GM06990 (cell line): ENCODE measurements around the gene TNIK.
A peak's percentile ranks its signal among the peaks of the same experiment; 100 is the strongest.

Source experiments
- DNase-seq: peaks from one replicate; pipeline ENCODE4 v3.0.0-alpha.2; 2011; ENCODE audit not compliant: insufficient read length; ENCODE audit errors: extremely low read depth
- H3K27me3 ChIP-seq: replicated peaks from 2 replicates; pipeline ENCODE4 v1.6.0; 2011; ENCODE audit warnings: low read length; ENCODE audit not compliant: control insufficient read depth, insufficient read depth
- H3K36me3 ChIP-seq: 2 replicates; pipeline ENCODE4 v1.5.1; 2011; ENCODE audit warnings: low read length; ENCODE audit not compliant: control insufficient read depth, insufficient read depth
- H3K4me3 ChIP-seq: replicated peaks from 2 replicates; pipeline ENCODE4 v1.5.1; 2011; ENCODE audit warnings: low read depth, mild to moderate bottlenecking, control low read depth, low read length
- CTCF ChIP-seq: IDR thresholded peaks from 2 replicates; pipeline ENCODE4 v1.5.1; 2011; ENCODE audit warnings: low read length, control low read depth, mild to moderate bottlenecking, inconsistent platforms; ENCODE audit not compliant: insufficient read depth, poor library complexity, severe bottlenecking

TNIK gene

DNA sequence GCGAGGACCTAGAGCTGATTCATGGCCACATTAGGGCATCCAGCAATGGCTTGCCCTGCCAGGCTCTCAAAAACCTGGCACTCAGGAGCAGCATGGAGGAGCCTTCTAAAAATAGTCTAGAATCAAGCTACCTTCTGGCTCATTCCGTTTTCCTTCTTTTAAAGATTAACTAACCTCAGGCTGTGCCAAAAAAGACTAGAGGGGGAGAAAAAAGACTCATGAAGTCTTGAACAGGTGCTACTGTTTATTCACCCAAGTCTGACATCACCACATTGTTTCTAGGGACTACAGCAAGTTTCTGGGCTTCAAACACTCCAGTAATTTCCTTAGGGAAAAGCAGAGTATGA lies 125.8 kb downstream of the TNIK start:
- Histone ChIP-seq H3K4me3 (no peak overlapping the region), H3K27me3 (no peaks in the 10 kb centered on the region), H3K36me3 (peaks cover 1% of the 10 kb centered on the region)
- no peak for DNase-seq
- no peak for TF ChIP-seq CTCF

- DNase-seq: no peak
- H3K27me3 ChIP-seq: no peaks in the 10 kb centered on the region
These were observed 126.3 kb downstream of the TNIK start for GRCh38 chr3:171333784-171334464.

GRCh38 chr3:171330938-171331337 lies 129.3 kb downstream of the TNIK start:
- Histone ChIP-seq H3K4me3 (no peak overlapping the region), H3K27me3 (no peaks in the 10 kb centered on the region), H3K36me3 (no peaks in the 10 kb centered on the region)
- no peak for TF ChIP-seq CTCF
- DNase-seq: no peak

More at GRCh38 chr3:171333784-171334464, 126.3 kb downstream of the TNIK start:
- H3K36me3 ChIP-seq: no peaks in the 10 kb centered on the region; the same call in none of the 2 replicates
- TF ChIP-seq CTCF: no peak
- no peak overlapping the region for H3K4me3 ChIP-seq

GRCh38 chr3:171329746-171330145 lies 130.5 kb downstream of the TNIK start:
- no peak for TF ChIP-seq CTCF
- Histone ChIP-seq H3K36me3 (no peaks in the 10 kb centered on the region; the same call in none of the 2 replicates), H3K4me3 (no peak overlapping the region), H3K27me3 (no peaks in the 10 kb centered on the region)
- no peak for DNase-seq

DNA sequence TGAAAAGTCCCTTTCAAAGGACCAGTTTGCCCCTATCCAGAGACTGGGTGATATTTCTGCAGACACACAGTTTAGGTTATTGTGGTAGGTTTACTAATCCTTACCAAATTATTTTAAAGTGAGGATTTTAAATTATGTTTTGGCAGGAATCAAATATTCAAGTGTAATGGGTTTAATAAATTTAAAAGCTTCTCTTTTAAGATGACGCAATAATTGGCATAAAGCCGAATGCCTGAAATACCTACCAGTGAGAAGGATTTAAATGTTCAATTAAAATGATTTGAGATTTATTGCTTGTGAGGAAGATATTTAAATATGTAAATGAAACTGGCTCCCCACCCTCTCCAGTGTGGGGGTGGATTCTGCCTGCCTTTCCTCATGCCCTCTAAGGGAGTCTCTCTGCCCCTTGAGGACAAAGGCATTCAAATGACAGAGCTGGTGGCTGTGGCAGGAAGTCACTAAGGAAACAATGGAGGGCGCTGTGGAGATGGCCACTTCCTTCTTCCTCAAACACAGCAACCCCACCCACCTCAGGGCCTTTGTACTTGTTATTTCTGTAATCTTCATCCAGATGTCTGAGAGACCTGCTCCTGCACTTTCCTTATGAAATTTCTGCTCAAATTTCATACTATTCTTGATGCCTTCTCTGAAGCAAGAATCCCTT lies 131.7 kb downstream of the TNIK start:
- DNase-seq: no peak

More for the DNA sequence above, 131.7 kb downstream of the TNIK start:
- H3K27me3 ChIP-seq: no peaks in the 10 kb centered on the region
- no peak overlapping the region for H3K4me3 ChIP-seq
- TF ChIP-seq CTCF: peak; percentile 48
- no peaks in the 10 kb centered on the region; the same call in none of the 2 replicates for H3K36me3 ChIP-seq
